ENCODE measurements around the gene BBC3.
A peak's percentile ranks its signal among the peaks of the same experiment; 100 is the strongest.

The BBC3 gene

DNA sequence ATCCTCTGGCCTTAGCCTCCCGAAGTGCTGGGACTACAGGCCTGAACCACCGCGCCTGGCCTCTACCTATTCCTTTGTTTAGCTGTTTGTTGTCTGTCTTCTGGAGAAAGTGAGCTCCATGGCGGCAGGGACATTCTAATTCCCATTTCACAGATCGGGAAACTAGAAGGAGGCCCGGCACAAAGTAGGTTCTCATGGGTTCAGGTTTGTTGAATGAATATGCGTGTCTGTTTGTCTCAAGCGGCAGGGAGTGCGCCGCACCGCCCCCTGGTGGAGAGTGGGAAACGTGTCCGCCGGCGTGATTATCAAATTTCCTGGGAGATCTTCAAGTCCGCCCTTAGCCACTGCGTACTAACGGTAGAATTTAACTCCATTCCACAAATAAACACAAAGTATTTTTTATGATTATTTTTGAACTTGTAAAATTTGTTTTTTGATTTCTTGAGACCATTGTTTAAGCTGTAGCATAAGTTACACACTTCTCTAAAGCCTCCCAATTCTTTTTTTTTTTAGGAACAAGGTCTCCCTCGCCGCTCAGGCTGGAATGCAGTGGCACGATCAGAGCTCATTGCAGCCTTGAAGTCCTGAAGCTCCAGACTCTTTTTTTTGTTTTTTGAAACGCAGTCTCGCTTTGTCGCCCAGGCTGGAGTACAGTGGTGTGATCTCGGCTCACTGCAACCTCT is 16.4 kb upstream of the BBC3 start:
- no peak for DNase-seq (ENCODE audit: low read depth)
- no peak overlapping the region for H3K4me3 ChIP-seq (ENCODE audit: control insufficient read depth, low read depth, low read length)
- TF ChIP-seq, protein P1, sequence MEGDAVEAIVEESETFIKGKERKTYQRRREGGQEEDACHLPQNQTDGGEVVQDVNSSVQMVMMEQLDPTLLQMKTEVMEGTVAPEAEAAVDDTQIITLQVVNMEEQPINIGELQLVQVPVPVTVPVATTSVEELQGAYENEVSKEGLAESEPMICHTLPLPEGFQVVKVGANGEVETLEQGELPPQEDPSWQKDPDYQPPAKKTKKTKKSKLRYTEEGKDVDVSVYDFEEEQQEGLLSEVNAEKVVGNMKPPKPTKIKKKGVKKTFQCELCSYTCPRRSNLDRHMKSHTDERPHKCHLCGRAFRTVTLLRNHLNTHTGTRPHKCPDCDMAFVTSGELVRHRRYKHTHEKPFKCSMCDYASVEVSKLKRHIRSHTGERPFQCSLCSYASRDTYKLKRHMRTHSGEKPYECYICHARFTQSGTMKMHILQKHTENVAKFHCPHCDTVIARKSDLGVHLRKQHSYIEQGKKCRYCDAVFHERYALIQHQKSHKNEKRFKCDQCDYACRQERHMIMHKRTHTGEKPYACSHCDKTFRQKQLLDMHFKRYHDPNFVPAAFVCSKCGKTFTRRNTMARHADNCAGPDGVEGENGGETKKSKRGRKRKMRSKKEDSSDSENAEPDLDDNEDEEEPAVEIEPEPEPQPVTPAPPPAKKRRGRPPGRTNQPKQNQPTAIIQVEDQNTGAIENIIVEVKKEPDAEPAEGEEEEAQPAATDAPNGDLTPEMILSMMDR (IDR thresholded peaks at IDR 0.05; ENCODE audit: control insufficient read depth, insufficient read depth, low read depth, low read length, missing control alignments): peak; percentile 91

DNA sequence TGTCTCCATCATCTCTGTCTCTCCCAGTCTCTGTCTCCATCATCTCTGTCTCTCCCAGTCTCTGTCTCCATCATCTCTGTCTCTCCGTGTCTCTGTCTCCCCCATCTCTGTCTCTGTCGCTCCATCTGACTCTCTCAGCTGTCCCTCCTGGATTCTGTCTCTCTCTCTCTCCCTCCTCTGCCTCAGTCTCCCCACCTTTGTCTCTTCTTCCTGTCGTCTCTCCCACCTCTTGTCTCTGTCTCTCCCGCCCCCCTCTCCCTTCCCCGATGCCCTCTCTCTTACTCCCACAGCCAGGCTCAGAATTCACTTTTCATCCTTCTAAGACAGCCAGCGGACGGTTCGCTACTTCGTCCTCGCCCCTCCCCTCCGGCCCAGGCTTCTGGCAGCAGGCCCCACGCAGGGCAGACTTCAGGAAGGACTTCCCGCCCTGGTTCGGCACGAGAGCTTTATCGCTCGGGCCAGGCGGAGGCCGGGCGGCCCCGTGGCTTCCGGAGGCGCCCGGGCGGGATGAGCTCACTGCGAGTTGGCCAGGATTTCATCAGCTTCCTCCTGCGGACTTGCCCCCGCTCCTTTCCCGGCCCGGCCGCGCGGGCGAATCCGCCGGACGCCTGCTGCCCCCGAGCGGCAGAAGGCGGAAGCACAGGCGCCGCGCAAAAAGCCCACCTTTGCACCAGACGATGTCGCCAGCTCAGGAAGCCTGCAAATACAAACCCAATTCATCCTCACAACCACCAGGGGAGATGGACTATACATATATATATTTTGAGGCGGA is 13.0 kb upstream of the BBC3 start:
- TF ChIP-seq, protein P1 (IDR thresholded peaks at IDR 0.05; ENCODE audit: control insufficient read depth, insufficient read depth, low read depth, low read length, missing control alignments): peak; percentile 87
- H3K4me3 ChIP-seq (ENCODE audit: control insufficient read depth, low read depth, low read length): peak overlapping the region; percentile 39
- DNase-seq (ENCODE audit: low read depth): peak; percentile 89

DNA sequence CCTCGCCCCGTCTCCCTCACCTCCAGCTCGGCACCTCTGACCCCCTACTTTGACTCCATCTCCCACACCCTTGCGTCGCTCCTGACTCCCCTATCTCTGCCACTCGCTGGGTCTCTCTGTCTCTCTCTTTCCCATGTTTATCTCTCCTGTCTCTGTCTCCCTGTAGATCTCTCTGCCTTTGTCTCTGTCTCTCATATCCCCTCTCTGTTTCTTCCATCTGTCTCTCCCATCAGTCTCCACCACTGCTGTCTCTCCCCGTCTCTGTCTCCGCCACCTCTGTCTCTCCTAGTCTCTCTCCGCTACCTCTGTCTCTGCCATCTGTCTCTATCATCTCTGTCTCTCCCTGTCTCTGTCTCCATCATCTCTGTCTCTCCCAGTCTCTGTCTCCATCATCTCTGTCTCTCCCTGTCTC is 12.4 kb upstream of the BBC3 start:
- TF ChIP-seq, protein P1 (IDR thresholded peaks at IDR 0.05; ENCODE audit: control insufficient read depth, insufficient read depth, low read depth, low read length, missing control alignments): no peak
- DNase-seq (ENCODE audit: low read depth): no peak
- H3K4me3 ChIP-seq (ENCODE audit: control insufficient read depth, low read depth, low read length): peak overlapping the region; percentile 39

DNA sequence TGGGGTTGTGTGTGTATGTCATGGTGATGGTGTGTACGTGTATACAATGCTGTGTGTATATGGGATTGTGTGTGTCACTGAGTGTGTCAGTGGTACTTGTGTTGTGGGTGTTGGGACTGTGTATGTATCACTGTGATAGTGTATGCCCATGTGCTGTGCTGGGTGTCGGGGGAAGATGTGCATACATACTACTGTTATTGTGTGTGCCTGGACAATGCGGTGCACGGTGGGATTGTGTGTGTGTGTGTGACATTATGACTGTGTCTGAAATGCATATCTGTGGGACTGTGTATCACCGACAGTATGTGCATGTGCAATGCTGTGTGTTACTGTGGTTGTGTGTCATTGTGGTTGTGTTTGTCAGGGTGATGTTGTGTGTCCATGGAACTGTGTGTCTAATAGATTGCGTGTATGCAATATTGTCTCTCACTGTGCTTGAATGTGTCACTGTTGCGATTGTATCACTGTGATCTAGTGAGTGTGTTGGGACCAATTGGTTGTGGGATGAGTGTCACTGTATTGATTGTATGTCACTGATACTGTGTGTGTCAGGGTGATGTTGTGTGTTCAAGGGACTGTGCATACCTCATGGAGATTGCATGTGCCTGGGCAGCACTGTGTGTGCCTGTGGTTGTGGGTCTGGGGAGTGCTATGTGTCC is 11.0 kb upstream of the BBC3 start:
- DNase-seq (ENCODE audit: low read depth): no peak

DNA sequence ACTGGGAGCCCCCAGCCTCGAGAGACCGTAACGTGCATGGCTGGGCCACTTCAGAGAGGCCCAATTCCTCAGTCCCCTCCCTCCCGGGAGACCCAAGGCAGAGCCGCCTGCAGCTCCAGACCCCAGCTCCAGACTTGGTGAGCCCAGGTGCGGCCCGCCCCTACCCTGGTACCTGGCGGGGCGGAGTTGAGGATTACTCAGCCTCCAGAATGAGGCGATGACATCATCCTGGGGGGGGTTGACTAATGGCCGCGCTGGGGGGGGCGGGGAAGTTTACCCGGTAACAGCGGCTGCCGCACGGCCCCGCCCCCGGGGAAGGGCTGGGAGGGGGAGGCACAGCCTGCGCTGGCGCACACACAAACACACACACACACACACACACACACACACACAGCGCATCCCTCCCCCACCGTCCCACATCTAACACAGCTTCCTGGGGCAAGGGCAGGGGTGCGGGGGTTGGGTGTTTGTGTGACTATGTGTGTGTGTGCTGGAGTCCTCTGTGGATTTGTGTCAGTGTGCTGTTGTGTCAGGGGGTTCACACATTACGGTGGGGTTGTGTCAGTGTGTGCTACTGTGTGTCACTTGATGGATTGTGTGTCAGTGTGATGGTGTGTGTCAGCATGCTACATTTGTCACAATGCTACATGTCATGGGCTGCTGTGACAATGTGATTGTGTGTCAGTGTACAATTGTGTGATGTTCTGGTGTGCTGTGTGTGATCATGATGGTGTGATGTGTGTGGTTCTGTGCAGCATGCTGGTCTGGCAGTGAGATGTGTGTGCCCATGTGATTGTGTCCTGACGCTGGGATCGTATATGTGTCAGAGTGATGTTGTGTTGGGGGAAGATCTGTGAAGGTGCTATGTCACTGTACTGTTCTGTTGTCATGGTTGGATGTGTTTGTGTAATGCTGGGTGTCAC is 10.3 kb upstream of the BBC3 start:
- TF ChIP-seq, protein P1 (IDR thresholded peaks at IDR 0.05; ENCODE audit: control insufficient read depth, insufficient read depth, low read depth, low read length, missing control alignments): no peak
- peak overlapping the region; percentile 9 for H3K4me3 ChIP-seq (ENCODE audit: control insufficient read depth, low read depth, low read length)
- no peak for DNase-seq (ENCODE audit: low read depth)

More for the DNA sequence above, 11.0 kb upstream of the BBC3 start:
- no peak overlapping the region for H3K4me3 ChIP-seq (ENCODE audit: control insufficient read depth, low read depth, low read length)
- TF ChIP-seq, protein P1 (IDR thresholded peaks at IDR 0.05; ENCODE audit: control insufficient read depth, insufficient read depth, low read depth, low read length, missing control alignments): no peak

DNA sequence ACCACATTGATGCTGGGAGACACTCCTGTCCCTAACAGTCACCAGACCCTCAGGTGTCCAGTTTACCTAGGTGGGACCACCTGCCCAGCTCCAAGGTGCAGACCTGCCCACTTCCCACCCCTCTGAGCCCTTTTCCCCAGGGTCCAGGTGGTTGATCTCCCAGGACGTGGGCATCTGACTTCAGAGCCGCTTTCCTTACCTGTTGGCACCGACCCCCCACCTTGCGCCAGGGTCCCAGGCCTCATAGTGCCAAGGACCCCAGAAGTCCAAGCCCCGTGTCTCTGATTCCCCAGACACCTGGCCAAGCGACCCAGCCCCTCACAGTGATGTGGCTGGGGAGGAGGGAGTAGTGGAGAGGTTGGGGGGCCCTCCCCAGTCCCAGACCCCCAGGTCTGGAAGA is 9.6 kb upstream of the BBC3 start:
- no peak for DNase-seq (ENCODE audit: low read depth)
- H3K4me3 ChIP-seq (ENCODE audit: control insufficient read depth, low read depth, low read length): no peak overlapping the region
- TF ChIP-seq, protein P1 (IDR thresholded peaks at IDR 0.05; ENCODE audit: control insufficient read depth, insufficient read depth, low read depth, low read length, missing control alignments): no peak
